ENCODE measurements around the gene OOEP.

OOEP gene

DNA sequence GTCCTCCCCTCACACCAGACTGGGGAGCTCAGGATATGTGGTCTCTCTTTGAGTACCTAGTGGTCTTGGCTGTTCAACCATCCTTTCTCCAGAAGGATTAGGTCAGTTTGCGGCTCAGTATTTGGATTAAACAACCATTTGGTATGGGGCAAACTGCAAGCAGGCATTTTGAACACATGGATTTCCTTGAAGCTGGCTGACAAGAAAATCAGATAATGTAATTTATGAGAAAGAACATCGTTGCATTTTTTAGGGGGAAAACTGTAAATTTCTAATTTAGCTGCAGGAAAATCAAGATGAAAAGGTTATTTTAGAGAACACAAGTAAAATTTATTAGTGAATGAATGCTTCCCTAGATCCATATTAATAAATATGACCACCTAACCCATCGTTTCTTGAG is 40.9 kb downstream of the OOEP start (continued):
- TF ChIP-seq ZFHX2 (tag by site-specific recombination; conservative IDR thresholded peaks at IDR 0.05) (no peak), ZBTB7A (tag by site-specific recombination; IDR thresholded peaks at IDR 0.05; ENCODE audit: low read depth) (no peak), KLF9 (tag by site-specific recombination; IDR thresholded peaks at IDR 0.05; ENCODE audit: low read depth) (no peak)

DNA sequence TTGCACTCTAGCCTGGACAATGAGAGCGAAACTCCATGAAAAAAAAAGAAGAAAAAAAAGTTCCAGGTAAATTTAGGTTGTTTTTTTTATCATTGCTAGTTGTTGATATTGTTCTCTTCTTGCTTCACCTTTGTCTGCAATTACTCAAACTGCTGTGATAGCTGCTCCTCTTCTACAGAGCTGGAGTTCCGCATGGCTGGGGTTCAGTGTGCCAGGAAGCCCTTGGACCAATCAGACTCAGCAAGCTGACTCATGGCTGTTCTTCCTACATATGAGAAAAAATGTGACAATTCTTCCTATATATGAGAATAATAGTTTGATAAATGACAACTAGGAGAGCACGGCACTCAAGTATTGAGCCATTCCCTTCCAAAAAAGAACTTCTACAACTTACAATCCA is 44.0 kb downstream of the OOEP start:
- POLR2A ChIA-PET: no interaction called here
- Histone ChIP-seq H3K27ac (ENCODE audit: extremely low read depth, low read depth, low read length) (no peak overlapping the region), H3K4me3 (ENCODE audit: low read depth, low read length) (no peak overlapping the region), H3K9me3 (ENCODE audit: control insufficient read depth, insufficient read depth, low read depth, low read length) (no peaks in the 10 kb centered on the region), H3K4me1 (ENCODE audit: control insufficient read depth, insufficient read depth, low read length) (no peaks in the 10 kb centered on the region), H3K36me3 (ENCODE audit: control insufficient read depth in 2 of 2, insufficient read depth in 1 of 2, low read length in 2 of 2) (no peaks in the 10 kb centered on the region)
- no peak for TF ChIP-seq ZNF16 (tag by site-specific recombination; IDR thresholded peaks at IDR 0.05; ENCODE audit: low read depth)
- CTCF ChIA-PET: interaction anchor here (0.7 to 4.4 kb wide), 9 partner anchors 9 to 913 kb away, joined by 3 to 39 read pairs (median 8); no protein-coding TSS in a partner anchor

DNA sequence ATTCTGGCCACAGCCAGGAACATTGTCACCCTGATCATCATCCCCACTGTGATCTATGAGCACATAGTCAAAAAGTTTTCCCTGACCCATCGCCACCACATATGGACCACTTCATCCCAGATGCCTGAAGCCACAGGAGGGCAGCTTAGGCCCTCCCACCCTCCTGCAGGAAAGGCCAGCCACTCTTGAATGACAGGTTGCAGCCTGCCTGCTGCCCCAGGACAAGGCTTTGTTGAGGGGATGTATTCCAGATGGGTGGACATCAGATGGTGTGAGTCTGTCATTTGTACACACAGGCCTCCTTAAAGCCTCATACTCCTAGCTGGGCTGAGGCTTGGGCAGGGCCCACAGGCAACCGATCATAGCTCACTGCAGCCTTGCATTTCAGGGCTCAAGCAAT is 46.4 kb downstream of the OOEP start:
- H3K27ac ChIP-seq (ENCODE audit: extremely low read depth, low read depth, low read length): no peak overlapping the region
- H3K9me3 ChIP-seq (ENCODE audit: control insufficient read depth, insufficient read depth, low read depth, low read length): no peaks in the 10 kb centered on the region
- H3K36me3 ChIP-seq (ENCODE audit: control insufficient read depth in 2 of 2, insufficient read depth in 1 of 2, low read length in 2 of 2): no peaks in the 10 kb centered on the region
- ChIA-PET POLR2A (no interaction called here), CTCF (interaction anchor here (0.6 to 1.8 kb wide), 2 partner anchors 65 to 715 kb away, joined by 4 to 5 read pairs; no protein-coding TSS in a partner anchor)
- H3K4me3 ChIP-seq (ENCODE audit: low read depth, low read length): no peak overlapping the region
- TF ChIP-seq ZNF791 (tag by site-specific recombination; IDR thresholded peaks at IDR 0.05) (no peak), ZNF624 (tag by site-specific recombination; IDR thresholded peaks at IDR 0.05) (no peak), ZNF274 (IDR thresholded peaks at IDR 0.05; ENCODE audit: low read length) (no peak), ZNF274 (tag by site-specific recombination; IDR thresholded peaks at IDR 0.05; ENCODE audit: borderline replicate concordance) (no peak), ZNF121 (tag by site-specific recombination; IDR thresholded peaks at IDR 0.05) (no peak), ZNF23 (tag by site-specific recombination; IDR thresholded peaks at IDR 0.05; ENCODE audit: borderline replicate concordance) (no peak), ZBTB17 (tag by site-specific recombination; IDR thresholded peaks at IDR 0.05) (no peak), ZNF266 (tag by site-specific recombination; IDR thresholded peaks at IDR 0.05; ENCODE audit: low read depth) (no peak), ZBTB7A (tag by site-specific recombination; IDR thresholded peaks at IDR 0.05; ENCODE audit: low read depth) (no peak), ZNF24 (tag by site-specific recombination; IDR thresholded peaks at IDR 0.05) (no peak)
- TF ChIP-seq, protein P1, sequence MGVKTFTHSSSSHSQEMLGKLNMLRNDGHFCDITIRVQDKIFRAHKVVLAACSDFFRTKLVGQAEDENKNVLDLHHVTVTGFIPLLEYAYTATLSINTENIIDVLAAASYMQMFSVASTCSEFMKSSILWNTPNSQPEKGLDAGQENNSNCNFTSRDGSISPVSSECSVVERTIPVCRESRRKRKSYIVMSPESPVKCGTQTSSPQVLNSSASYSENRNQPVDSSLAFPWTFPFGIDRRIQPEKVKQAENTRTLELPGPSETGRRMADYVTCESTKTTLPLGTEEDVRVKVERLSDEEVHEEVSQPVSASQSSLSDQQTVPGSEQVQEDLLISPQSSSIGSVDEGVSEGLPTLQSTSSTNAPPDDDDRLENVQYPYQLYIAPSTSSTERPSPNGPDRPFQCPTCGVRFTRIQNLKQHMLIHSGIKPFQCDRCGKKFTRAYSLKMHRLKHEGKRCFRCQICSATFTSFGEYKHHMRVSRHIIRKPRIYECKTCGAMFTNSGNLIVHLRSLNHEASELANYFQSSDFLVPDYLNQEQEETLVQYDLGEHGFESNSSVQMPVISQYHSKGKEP (tag by site-specific recombination; IDR thresholded peaks at IDR 0.05): no peak
- TF ChIP-seq, protein P2, sequence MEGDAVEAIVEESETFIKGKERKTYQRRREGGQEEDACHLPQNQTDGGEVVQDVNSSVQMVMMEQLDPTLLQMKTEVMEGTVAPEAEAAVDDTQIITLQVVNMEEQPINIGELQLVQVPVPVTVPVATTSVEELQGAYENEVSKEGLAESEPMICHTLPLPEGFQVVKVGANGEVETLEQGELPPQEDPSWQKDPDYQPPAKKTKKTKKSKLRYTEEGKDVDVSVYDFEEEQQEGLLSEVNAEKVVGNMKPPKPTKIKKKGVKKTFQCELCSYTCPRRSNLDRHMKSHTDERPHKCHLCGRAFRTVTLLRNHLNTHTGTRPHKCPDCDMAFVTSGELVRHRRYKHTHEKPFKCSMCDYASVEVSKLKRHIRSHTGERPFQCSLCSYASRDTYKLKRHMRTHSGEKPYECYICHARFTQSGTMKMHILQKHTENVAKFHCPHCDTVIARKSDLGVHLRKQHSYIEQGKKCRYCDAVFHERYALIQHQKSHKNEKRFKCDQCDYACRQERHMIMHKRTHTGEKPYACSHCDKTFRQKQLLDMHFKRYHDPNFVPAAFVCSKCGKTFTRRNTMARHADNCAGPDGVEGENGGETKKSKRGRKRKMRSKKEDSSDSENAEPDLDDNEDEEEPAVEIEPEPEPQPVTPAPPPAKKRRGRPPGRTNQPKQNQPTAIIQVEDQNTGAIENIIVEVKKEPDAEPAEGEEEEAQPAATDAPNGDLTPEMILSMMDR (tag by site-specific recombination; IDR thresholded peaks at IDR 0.05): no peak
- TF ChIP-seq, protein P3, sequence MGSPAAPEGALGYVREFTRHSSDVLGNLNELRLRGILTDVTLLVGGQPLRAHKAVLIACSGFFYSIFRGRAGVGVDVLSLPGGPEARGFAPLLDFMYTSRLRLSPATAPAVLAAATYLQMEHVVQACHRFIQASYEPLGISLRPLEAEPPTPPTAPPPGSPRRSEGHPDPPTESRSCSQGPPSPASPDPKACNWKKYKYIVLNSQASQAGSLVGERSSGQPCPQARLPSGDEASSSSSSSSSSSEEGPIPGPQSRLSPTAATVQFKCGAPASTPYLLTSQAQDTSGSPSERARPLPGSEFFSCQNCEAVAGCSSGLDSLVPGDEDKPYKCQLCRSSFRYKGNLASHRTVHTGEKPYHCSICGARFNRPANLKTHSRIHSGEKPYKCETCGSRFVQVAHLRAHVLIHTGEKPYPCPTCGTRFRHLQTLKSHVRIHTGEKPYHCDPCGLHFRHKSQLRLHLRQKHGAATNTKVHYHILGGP (tag by site-specific recombination; IDR thresholded peaks at IDR 0.05): no peak
- TF ChIP-seq, protein P4, sequence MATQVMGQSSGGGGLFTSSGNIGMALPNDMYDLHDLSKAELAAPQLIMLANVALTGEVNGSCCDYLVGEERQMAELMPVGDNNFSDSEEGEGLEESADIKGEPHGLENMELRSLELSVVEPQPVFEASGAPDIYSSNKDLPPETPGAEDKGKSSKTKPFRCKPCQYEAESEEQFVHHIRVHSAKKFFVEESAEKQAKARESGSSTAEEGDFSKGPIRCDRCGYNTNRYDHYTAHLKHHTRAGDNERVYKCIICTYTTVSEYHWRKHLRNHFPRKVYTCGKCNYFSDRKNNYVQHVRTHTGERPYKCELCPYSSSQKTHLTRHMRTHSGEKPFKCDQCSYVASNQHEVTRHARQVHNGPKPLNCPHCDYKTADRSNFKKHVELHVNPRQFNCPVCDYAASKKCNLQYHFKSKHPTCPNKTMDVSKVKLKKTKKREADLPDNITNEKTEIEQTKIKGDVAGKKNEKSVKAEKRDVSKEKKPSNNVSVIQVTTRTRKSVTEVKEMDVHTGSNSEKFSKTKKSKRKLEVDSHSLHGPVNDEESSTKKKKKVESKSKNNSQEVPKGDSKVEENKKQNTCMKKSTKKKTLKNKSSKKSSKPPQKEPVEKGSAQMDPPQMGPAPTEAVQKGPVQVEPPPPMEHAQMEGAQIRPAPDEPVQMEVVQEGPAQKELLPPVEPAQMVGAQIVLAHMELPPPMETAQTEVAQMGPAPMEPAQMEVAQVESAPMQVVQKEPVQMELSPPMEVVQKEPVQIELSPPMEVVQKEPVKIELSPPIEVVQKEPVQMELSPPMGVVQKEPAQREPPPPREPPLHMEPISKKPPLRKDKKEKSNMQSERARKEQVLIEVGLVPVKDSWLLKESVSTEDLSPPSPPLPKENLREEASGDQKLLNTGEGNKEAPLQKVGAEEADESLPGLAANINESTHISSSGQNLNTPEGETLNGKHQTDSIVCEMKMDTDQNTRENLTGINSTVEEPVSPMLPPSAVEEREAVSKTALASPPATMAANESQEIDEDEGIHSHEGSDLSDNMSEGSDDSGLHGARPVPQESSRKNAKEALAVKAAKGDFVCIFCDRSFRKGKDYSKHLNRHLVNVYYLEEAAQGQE (tag by site-specific recombination; IDR thresholded peaks at IDR 0.05): no peak
- no peaks in the 10 kb centered on the region for H3K4me1 ChIP-seq (ENCODE audit: control insufficient read depth, insufficient read depth, low read length)
